Peyer's patch (tissue), 4 donors: ENCODE results near the gene SORBS1.

Experiments
- POLR2A ChIP-seq, 2 donors: fragments of 450-650 bp; IDR thresholded peaks; one replicate each; pipeline ENCODE4 v1.5.1; 2017; ENCODE audit warnings: antibody characterized with exemption in 2 of 2, mild to moderate bottlenecking in 2 of 2, moderate library complexity in 2 of 2
- TF ChIP-seq, protein P1 (sequence below), 6 experiments: fragments of 450-650 bp in 4 of 6; fragments of 200-600 bp in 2 of 6; sonication (generic) in 1 of 6; IDR thresholded peaks; one replicate each; pipeline ENCODE4 v1.5.1; 2017 to 2019; ENCODE audit warnings: antibody characterized with exemption in 6 of 6, mild to moderate bottlenecking in 3 of 6, moderate library complexity in 1 of 6

DNA sequence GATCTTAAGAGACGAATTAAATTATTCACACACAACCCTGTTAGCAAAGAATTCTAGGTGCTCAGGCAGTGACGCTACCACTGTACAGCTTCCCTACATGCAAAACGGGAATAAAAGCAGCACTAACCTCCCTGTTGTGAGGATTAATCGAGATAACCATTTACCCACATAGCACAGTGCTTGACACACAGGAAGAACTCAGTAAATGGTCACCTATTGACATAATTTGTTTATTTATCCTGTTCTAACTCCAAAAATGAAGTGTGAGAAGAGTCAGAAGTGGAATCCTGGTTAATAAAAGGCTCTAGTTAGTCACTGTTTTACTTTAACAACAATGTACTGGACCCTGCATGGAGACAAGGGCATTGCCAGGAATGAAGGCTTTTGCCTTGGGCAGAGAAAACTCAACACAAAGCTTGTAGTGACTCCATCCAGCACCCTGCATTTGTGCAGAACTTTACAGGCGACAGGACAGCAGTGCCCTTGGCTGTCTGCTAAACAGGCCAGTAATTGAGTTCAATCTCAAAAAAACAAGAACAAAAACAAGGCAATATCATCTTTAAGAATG is 103.8 kb downstream of the SORBS1 start:
- TF ChIP-seq, protein P1, sequence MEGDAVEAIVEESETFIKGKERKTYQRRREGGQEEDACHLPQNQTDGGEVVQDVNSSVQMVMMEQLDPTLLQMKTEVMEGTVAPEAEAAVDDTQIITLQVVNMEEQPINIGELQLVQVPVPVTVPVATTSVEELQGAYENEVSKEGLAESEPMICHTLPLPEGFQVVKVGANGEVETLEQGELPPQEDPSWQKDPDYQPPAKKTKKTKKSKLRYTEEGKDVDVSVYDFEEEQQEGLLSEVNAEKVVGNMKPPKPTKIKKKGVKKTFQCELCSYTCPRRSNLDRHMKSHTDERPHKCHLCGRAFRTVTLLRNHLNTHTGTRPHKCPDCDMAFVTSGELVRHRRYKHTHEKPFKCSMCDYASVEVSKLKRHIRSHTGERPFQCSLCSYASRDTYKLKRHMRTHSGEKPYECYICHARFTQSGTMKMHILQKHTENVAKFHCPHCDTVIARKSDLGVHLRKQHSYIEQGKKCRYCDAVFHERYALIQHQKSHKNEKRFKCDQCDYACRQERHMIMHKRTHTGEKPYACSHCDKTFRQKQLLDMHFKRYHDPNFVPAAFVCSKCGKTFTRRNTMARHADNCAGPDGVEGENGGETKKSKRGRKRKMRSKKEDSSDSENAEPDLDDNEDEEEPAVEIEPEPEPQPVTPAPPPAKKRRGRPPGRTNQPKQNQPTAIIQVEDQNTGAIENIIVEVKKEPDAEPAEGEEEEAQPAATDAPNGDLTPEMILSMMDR (IDR thresholded peaks at IDR 0.05): no peak
- no peak for TF ChIP-seq POLR2A (IDR thresholded peaks at IDR 0.05)
